GM12892 (cell line): ENCODE measurements around the gene NFKB1.

ENCODE experiments used
- POLR2A ChIP-seq: IDR thresholded peaks from 2 replicates; pipeline ENCODE4 v1.6.1; 2011; ENCODE audit warnings: low read depth, low read length, control low read depth
- POLR2AphosphoS5 ChIP-seq: IDR thresholded peaks from 2 replicates; pipeline ENCODE4 v1.6.1; 2011; ENCODE audit warnings: low read depth, low read length, control low read depth

DNA sequence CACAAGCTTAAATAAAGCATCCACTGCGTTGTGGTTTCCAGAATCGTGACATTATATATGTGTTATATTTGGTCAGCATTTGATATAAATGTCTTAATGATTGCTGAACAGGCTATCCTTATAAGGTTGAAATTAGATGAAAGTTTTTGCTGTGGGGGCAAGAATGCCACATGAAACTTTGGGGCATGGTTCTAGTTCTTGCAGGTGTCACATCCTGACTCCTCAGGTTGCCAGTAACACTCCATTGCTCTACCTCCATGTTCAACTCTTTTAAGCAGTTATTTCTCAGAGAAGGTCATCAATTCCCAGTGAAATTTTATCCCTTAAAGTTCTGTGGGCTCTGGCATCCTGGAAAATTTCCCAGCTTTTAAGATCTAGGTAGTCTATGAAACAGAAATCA is 33.7 kb downstream of the NFKB1 start:
- no peak for TF ChIP-seq POLR2A
- TF ChIP-seq POLR2AphosphoS5, result no peak
